Smooth muscle cell (in vitro differentiated cells): ENCODE measurements around the gene TRIM26. TPM values are rescaled to one million over a fixed set of nuclear protein-coding genes. Genes with fewer than 3 reads are reported as not detected.

Experiments used
- DNase-seq: peaks from one replicate; lab custom pipeline; 2025; ENCODE audit not compliant: unreplicated experiment; lab: John Stamatoyannopoulos, UW
- H2AFZ ChIP-seq: fragments of 200-600 bp; sonication (generic); 2 replicates; pipeline ENCODE4 v1.6.0; 2016; ENCODE audit warnings: antibody characterized with exemption, low read depth, mild to moderate bottlenecking
- H3F3A ChIP-seq: fragments of 200-600 bp; sonication (generic); 2 replicates; pipeline ENCODE4 v1.6.0; 2017; ENCODE audit warnings: antibody characterized with exemption, low read depth
- H3K27ac ChIP-seq: fragments of 200-600 bp; sonication (generic); 2 replicates; pipeline ENCODE4 v1.5.1; 2016; ENCODE audit warnings: low read depth, mild to moderate bottlenecking
- H3K27me3 ChIP-seq: fragments of 200-600 bp; sonication (generic); 2 replicates; pipeline ENCODE4 v1.6.1; 2016; ENCODE audit warnings: low read depth, mild to moderate bottlenecking
- H3K36me3 ChIP-seq: fragments of 200-600 bp; sonication (generic); 2 replicates; pipeline ENCODE4 v1.5.1; 2016; ENCODE audit warnings: low read depth
- H3K4me1 ChIP-seq: fragments of 200-600 bp; sonication (generic); 2 replicates; pipeline ENCODE4 v1.5.1; 2016; ENCODE audit warnings: low read depth
- H3K4me2 ChIP-seq: fragments of 200-600 bp; sonication (generic); 2 replicates; pipeline ENCODE4 v1.6.0; 2016; ENCODE audit warnings: mild to moderate bottlenecking
- H3K4me3 ChIP-seq: fragments of 200-600 bp; sonication (generic); 2 replicates; pipeline ENCODE4 v1.5.1; 2016; ENCODE audit warnings: mild to moderate bottlenecking
- H3K79me2 ChIP-seq: fragments of 200-600 bp; sonication (generic); 2 replicates; pipeline ENCODE4 v1.6.0; 2016; ENCODE audit warnings: low read depth, mild to moderate bottlenecking
- H3K9ac ChIP-seq: fragments of 200-600 bp; sonication (generic); 2 replicates; pipeline ENCODE4 v1.6.0; 2016; ENCODE audit warnings: low read depth
- H3K9me3 ChIP-seq: fragments of 200-600 bp; sonication (generic); replicated peaks from 2 replicates; pipeline ENCODE4 v1.5.1; 2016; ENCODE audit warnings: low read depth
- H4K20me1 ChIP-seq: fragments of 200-600 bp; sonication (generic); 2 replicates; pipeline ENCODE4 v1.6.0; 2016; ENCODE audit warnings: low read depth
- CTCF ChIP-seq: fragments of 200-600 bp; sonication (generic); IDR thresholded peaks from 2 replicates; pipeline ENCODE4 v1.5.1; 2017; ENCODE audit warnings: borderline replicate concordance, mild to moderate bottlenecking, antibody characterized with exemption; ENCODE audit not compliant: insufficient read depth, poor library complexity, severe bottlenecking
- WGBS: methylation state at CpG from one replicate; pipeline ENCODE4 v1.1.7; 2016; ENCODE audit warnings: low lambda C conversion rate; 5-methylcytosine and 5-hydroxymethylcytosine counted together
- polyA plus RNA-seq: library from polyadenylated mRNA; unstranded; fragments of >200 nt; fragmentation: Nextera tagmentation; extraction: Ambion mirVana; gene quantifications from 2 replicates; pipeline ENCODE4 v1.2.1, GENCODE V29; 2016
- total RNA-seq: library from RNA; depleted of rRNA; stranded (reverse); fragments of >200 nt; gene quantifications from 2 replicates; pipeline ENCODE4 v1.2.3, GENCODE V29; 2014

The TRIM26 gene
- total and polyA plus RNA-seq, 2 experiments from 2014 or later: 17.1 to 21.3 TPM

GRCh38 chr6:30211306-30211705 is 1.9 kb downstream of the TRIM26 start:
- Histone ChIP-seq H3K27me3 (no peaks in the 10 kb centered on the region), H3K4me2 (peak overlapping the region; percentile 94), H2AFZ (no peak overlapping the region), H4K20me1 (peaks cover 63% of the 10 kb centered on the region), H3K4me1 (peaks cover 32% of the 10 kb centered on the region), H3F3A (peaks cover 3% of the 10 kb centered on the region), H3K4me3 (peak overlapping the region; percentile 86), H3K79me2 (peaks cover 59% of the 10 kb centered on the region), H3K36me3 (no peaks in the 10 kb centered on the region), H3K27ac (no peak overlapping the region), H3K9me3 (no peaks in the 10 kb centered on the region), H3K9ac (peak overlapping the region; percentile 93)
- no peak for DNase-seq
- WGBS: 87% methylated on average over 2 of the region's 2 CpGs
- TF ChIP-seq CTCF: no peak

GRCh38 chr6:30207619-30208295 is 5.4 kb downstream of the TRIM26 start:
- no peak for TF ChIP-seq CTCF
- Histone ChIP-seq H3K27me3 (no peaks in the 10 kb centered on the region), H3K4me1 (peaks cover 32% of the 10 kb centered on the region), H3K9me3 (no peaks in the 10 kb centered on the region), H3K27ac (no peak overlapping the region), H3K36me3 (no peaks in the 10 kb centered on the region), H3K4me2 (no peak overlapping the region), H4K20me1 (peaks cover 98% of the 10 kb centered on the region), H3K4me3 (no peak overlapping the region), H3K79me2 (peaks cover 92% of the 10 kb centered on the region), H3K9ac (no peak overlapping the region), H3F3A (no peaks in the 10 kb centered on the region), H2AFZ (no peak overlapping the region)
- DNase-seq: no peak
- WGBS: 82% methylated on average over 4 of the region's 4 CpGs

GRCh38 chr6:30206799-30207618 is 6.2 kb downstream of the TRIM26 start:
- H3K4me2 ChIP-seq: no peak overlapping the region
- WGBS: 64% methylated on average over 11 of the region's 11 CpGs
- H3K79me2 ChIP-seq: peaks cover 91% of the 10 kb centered on the region
- no peak overlapping the region for H2AFZ ChIP-seq
- H3F3A ChIP-seq: no peaks in the 10 kb centered on the region
- H3K4me1 ChIP-seq: peaks cover 25% of the 10 kb centered on the region
- H3K9ac ChIP-seq: no peak overlapping the region
- peaks cover 100% of the 10 kb centered on the region for H4K20me1 ChIP-seq
- H3K27ac ChIP-seq: no peak overlapping the region
- TF ChIP-seq CTCF: no peak
- no peak overlapping the region for H3K4me3 ChIP-seq
- H3K9me3 ChIP-seq: no peaks in the 10 kb centered on the region
- H3K27me3 ChIP-seq: no peaks in the 10 kb centered on the region
- no peaks in the 10 kb centered on the region for H3K36me3 ChIP-seq
- DNase-seq: no peak
